SK-N-SH treated with all-trans-retinoic acid at 6 μM for 48 hours (cell line): ENCODE results near the gene EDN1.

Experiments used
- ARNTL ChIP-seq: fragments of 450-650 bp; formaldehyde crosslinking; IDR thresholded peaks from 2 replicates; pipeline ENCODE4 v1.5.0; 2020; ENCODE audit warnings: low read depth, mild to moderate bottlenecking, moderate library complexity, borderline replicate concordance
- CREB5 ChIP-seq: fragments of 250-450 bp; sonication (Bioruptor Pico); IDR thresholded peaks from 2 replicates; pipeline ENCODE4 v1.5.1; 2020; ENCODE audit warnings: low read depth, mild to moderate bottlenecking, moderate library complexity
- CSDC2 ChIP-seq: fragments of 250-450 bp; sonication (Bioruptor Pico); IDR thresholded peaks from 2 replicates; pipeline ENCODE4 v1.5.0; 2020; ENCODE audit warnings: mild to moderate bottlenecking, moderate library complexity
- OSR1 ChIP-seq: fragments of 250-450 bp; sonication (Bioruptor Pico); IDR thresholded peaks from 2 replicates; pipeline ENCODE4 v1.8.0; 2022; ENCODE audit warnings: moderate library complexity, mild to moderate bottlenecking, inconsistent platforms
- PATZ1 ChIP-seq: fragments of 250-450 bp; sonication (Bioruptor Pico); IDR thresholded peaks from 2 replicates; pipeline ENCODE4 v1.8.0; 2020; ENCODE audit warnings: mild to moderate bottlenecking, moderate library complexity, borderline replicate concordance
- TOX ChIP-seq: fragments of 250-450 bp; sonication (Bioruptor Pico); IDR thresholded peaks from 2 replicates; pipeline ENCODE4 v1.8.0; 2021; ENCODE audit warnings: mild to moderate bottlenecking, moderate library complexity, borderline replicate concordance
- ZFP30 ChIP-seq: fragments of 450-650 bp; formaldehyde crosslinking; IDR thresholded peaks from 2 replicates; pipeline ENCODE4 v1.5.0; 2022; ENCODE audit warnings: mild to moderate bottlenecking, moderate library complexity
- ZNF565 ChIP-seq: fragments of 450-650 bp; formaldehyde crosslinking; conservative IDR thresholded peaks from 2 replicates; pipeline ENCODE4 v1.5.0; 2020; ENCODE audit warnings: low read depth, mild to moderate bottlenecking, moderate library complexity
- ZNF70 ChIP-seq: fragments of 450-650 bp; formaldehyde crosslinking; IDR thresholded peaks from 2 replicates; pipeline ENCODE4 v1.5.0; 2020; ENCODE audit warnings: mild to moderate bottlenecking, moderate library complexity

GRCh38 chr6:12241493-12242175, 48.5 kb upstream of the EDN1 start:
- TF ChIP-seq CSDC2 (CRISPR knock-in tag) (no peak), CREB5 (CRISPR knock-in tag) (no peak), PATZ1 (CRISPR knock-in tag) (no peak), ARNTL (CRISPR knock-in tag) (no peak), ZNF70 (no peak), TOX (CRISPR knock-in tag) (no peak), ZFP30 (no peak), ZNF565 (CRISPR knock-in tag) (no peak), OSR1 (CRISPR knock-in tag) (no peak)
